HPDE6-E6E7 (cell line): Measurements from ENCODE around the gene AKAP6.

Experiments
- DNase-seq: peaks from one replicate; pipeline ENCODE4 v3.0.0; 2011; ENCODE audit warnings: missing footprints; ENCODE audit errors: extremely low spot score

Gene AKAP6

DNA sequence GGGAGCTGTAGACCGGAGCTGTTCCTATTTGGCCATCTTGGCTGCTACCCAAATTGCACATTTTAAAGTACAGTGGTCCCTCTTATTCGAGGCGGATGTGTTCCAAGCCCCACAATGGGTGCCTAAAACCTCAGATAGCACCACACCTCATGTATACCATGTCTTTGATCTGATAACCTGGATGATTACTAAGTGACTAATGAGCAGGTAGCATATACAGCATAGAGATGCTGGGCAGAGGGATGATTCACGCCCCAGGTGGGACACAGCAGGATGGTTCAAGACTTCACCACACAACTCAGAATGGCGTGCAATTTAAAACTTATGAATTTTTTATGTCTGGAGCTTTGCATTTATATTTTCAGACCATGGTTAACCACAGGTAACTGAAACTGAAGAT lies 255.0 kb downstream of the AKAP6 start:
- DNase-seq = peak; percentile 16

DNA sequence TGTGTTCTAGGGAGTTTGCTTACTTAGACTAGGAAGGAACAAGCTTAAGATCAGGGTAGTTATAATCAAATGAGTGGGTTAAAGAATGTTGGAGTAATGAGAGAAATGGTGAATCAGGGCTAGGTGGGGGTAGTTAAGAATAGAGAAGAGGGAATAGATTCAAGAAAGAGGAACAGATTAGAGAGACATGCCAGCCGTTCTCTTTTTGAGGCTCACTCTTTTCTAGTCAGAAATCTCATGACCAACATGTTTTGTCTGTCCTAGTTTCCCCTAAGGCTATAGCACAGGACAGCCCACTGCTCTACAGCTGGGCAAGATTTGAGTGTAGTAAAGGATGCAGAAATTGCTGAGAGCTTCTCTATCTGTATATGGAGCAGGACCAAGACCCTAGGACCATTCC lies 258.4 kb downstream of the AKAP6 start:
- no peak for DNase-seq

DNA sequence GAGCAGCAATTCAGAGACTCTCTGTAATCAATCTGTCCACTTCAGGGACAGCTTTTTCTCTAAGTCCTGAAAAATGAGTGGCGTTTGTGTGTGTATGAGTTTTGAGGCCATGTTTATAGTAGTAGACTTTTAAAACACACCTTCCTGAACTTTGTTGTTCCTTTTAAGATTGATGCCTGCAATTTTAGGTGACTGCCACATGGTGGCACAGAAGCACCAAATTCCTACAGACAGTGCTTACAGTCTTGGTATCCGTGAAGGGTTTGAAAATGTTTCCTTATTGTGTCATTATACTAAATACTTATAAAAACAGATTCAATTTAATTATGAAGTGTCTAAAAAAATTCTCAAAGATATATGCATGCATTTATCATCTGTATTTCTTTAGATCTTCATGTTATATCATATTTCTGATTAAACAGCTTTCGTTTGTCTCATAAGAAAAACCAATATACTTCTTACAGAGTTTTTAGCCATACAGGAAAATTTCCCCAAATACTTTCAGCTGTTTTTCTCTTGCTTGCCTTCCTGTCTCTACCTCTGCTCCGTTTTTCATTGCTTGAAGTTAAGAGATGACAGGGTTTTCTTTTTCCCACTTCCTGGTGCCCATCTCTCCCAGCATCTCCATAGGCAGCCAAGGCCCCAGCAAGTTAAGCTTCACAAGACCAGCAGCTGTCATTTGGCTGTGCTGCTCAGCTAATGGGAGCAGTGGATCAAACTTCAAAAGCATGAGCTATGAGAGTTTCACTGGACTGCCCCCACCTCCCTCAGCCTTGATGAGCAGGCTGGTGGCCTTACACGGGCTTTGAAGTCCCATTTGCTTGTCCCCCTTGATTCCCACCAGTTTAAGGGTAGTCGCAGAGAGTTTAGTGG lies 259.6 kb downstream of the AKAP6 start:
- DNase-seq = no peak

DNA sequence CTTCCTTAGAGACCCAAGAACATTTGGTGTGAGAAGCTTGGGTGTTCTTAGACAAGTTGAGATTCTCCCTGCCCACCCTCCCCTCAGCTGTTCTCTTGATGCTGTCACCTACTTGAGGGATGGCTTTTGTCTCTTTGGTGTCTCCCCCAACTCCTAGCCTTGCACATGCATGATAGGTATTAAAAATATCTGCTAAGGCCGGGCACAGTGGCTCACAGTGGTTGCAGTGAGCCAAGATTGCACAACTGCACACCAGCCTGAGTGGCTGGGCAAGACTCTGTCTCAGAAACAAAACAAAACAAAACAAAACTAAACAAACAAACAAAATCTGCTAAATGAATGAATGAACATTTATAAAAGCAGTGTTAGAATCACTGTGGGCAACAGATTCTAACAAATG lies 261.1 kb downstream of the AKAP6 start:
- DNase-seq = no peak

DNA sequence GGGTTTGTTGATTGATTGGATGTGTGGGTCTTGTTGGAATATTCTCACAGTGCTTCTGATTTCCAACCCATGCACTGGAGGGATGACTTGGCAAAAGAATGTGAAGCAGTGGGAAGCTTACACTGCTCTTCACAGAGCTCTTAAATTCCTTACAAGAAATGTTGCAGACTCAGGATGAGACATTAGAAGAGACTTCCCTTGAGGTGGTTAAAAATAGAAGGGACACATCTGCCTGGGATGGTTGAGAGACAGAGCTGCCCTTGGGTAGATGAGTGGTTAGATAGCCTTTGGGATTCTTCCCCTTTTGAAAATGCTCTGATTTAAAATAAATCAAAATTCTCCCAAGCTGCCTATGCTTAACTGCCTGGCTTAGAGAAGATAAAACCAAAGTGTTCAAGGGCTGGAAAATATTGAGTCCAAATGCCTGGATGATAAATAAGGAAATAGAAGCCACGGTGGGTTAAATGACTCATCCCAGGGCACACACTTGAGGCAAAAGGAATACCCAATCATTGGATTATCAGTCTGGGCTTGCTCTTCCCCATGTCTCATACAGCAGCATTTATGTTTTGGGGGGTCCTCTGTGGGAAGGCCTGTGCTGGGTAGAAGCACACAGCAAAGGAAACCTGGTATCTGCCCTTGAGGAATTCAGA lies 264.3 kb downstream of the AKAP6 start:
- peak; percentile 13 for DNase-seq

GRCh38 chr14:32594766-32595165 lies 265.7 kb downstream of the AKAP6 start:
- DNase-seq = no peak

DNA sequence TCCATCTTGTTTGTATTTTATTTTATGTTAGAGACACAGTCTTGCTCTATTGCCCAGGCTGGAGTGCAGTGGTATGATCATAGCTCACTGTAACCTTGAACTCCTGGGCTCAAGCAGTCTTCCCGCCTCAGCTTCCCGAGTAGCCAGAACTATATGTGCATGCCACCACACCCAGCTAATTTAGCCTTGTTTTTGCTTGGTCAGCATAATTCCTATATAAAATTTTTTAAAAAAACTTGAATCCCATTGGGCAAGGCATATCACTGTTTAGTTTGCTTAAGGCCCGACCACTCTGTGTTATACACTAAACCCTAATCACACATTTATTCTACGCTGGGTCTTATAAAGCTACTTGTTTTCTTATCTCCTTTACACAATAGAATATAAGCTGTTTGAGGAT lies 266.4 kb downstream of the AKAP6 start:
- DNase-seq = no peak

- no peak for DNase-seq
Observed at GRCh38 chr14:32596390-32596789, 267.3 kb downstream of the AKAP6 start.

DNA sequence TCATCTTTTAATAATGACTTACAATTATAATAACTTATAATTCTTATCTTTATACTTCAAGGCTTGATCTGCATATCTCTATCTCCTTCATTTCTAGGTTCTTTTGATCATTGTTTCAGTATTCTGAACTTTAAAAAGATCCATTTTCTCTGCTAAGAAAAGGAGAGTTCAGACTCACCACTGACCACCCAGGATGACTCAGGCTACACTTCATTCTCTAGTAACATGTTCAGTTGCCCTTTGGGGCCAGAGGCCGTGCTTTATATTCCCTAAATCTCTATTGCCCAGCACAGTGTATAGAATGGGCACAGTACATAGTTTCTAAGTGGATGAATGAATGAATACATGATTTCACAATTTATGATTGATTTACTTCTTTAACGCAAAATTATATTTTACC lies 268.7 kb downstream of the AKAP6 start:
- no peak for DNase-seq

DNA sequence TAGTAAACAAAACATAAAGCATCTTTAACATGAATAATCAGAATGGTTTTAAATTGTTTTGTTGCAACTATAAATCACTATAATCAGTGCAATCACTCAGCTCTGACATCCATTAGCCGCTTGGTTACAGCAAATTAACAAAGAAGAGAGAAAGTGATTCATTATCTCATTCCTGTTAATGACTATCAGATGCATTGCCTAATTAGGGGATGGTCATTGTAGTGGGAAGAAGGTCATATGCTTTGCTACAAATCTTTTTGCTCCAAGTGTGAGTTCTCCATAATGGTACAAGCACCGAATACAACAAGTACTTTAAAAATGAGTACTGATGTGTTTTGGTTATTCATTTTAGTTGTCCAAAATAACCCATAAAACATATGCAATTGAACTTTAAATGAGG lies 272.0 kb downstream of the AKAP6 start:
- DNase-seq = no peak

- no peak for DNase-seq
Observed at GRCh38 chr14:32601906-32602305, 272.8 kb downstream of the AKAP6 start.

GRCh38 chr14:32602699-32603098 lies 273.6 kb downstream of the AKAP6 start:
- DNase-seq = no peak

DNA sequence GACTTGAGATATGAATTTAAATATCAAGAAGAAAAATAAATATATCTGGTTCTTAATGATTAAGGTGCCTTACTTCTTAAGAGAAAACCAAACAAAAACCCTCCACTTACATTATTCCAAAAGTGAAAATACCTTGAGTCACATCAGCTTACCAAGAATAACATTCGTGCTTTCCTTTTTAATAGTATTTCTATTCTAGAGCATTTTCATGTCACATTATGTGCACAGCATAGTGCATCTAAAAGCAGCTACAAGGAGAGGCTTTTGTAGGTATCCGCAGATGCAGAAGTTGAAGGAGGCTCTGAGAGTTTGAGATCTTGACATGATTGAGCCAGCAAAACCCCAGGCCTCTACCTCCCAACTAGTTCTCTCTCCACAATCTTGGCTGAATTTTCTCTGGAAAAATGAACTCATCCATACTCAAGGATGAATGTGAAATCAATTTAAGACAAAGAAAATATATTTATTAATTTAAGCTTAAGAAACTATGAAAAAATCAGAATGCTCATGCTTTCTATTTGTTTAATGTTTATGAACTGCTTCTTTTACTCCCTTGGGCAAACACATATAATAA lies 275.0 kb downstream of the AKAP6 start:
- no peak for DNase-seq

DNA sequence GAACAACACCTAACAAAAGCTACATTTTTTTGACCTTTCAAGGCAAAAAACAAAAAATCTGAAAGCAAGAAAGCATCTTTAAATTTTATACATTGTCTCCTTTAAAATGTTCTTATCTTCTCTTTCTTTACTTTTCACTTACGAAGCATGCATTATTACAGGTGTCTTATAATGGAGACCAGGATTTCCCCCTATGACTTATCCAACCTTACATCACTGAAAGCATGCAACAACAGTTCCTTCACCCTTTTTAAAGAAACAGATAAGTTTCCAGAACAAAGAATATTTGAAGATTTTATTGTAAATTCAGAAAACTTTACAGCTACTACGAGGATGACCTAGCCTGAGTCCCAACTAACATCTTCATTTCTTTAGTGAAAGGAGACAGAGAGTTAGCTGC lies 277.2 kb downstream of the AKAP6 start:
- no peak for DNase-seq

GRCh38 chr14:32607399-32607798 lies 278.3 kb downstream of the AKAP6 start:
- DNase-seq = no peak

DNA sequence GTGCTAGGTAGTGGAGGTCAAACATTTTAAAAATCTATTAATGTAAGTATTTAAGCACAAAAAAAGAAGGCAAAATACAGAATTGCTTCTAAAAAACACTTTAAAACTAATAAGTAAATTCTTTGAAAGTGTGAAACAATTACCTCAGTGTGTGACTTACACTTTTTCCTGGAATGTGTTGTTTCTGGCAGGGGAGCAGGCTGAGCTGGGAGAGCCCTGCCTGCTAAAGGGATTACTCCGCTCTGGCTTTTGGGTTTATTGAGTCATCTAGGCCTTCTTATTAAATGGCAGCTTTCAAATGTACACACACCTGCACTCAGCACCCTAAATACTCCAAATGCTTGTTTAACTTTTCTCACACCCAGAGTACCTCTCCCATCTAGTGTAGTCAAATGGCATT lies 279.8 kb downstream of the AKAP6 start:
- no peak for DNase-seq

GRCh38 chr14:32609388-32609787 lies 280.3 kb downstream of the AKAP6 start:
- DNase-seq = no peak

GRCh38 chr14:32611752-32612151 lies 282.7 kb downstream of the AKAP6 start:
- DNase-seq = no peak

GRCh38 chr14:32618991-32619390 lies 289.9 kb downstream of the AKAP6 start:
- DNase-seq = no peak

DNA sequence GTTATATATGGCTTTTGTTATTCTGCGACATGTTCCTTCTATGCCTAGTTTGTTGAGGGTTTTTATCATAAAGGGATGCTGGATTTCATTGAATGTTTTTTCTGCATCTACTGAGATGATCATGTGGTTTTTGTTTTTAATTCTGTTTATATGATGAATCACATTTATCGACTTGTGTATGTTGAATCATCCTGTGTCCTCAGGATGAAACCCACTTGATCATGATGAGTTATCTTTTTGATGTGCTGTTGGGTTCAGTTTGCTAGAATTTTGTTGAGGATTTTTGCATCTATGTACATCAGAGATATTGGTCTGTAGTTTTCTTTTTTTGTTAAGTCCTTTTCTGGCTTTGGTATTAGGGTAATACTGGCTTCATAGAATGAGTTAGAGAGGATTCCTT lies 291.2 kb downstream of the AKAP6 start:
- no peak for DNase-seq

DNA sequence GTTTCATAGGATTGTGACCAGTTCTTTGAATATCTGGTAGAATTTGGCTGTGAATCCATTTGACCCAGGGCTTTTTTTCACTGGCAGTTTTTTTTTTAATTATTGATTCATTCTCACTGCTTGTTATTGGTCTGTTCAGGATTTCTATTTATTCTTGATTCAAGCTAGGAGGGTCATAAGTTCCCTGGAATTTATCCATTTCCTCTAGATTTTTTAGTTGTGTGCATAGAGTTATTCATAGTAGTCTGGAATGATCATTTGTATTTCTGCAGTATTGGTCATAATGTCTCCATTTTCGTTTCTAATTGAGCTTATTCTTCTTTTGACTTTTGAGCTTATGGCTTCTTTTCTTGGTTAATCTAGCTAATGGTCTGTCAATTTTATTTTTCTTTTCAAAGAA lies 291.6 kb downstream of the AKAP6 start:
- no peak for DNase-seq

GRCh38 chr14:32621585-32621984 lies 292.5 kb downstream of the AKAP6 start:
- DNase-seq = no peak

- DNase-seq = no peak
Observed at GRCh38 chr14:32622742-32623141, 293.6 kb downstream of the AKAP6 start.
